K562 (cell line): Measurements from ENCODE around the gene SPATS2. TPM values are rescaled to one million over a fixed set of nuclear protein-coding genes. Genes with fewer than 3 reads are reported as not detected.

Experiments used
- ATAC-seq: fragments of 200-7000 bp; cut with Tn5 transposase; 3 replicates; pipeline ENCODE4 v1.9.1; 2020; ENCODE audit warnings: moderate library complexity
- BruUV-seq: library from RNA; stranded (reverse); fragments of 400-500 nt; replicated peaks from 2 replicates; lab custom pipeline; 2021; lab: Mats Ljungman, UMichigan
- CTCF ChIA-PET: fragments of 300-600 bp; formaldehyde crosslinking; extraction: SDS; loops from one replicate; lab custom pipeline; 2021; ENCODE audit warnings: low intra/inter-chr PET ratio; lab: Yijun Ruan, JAX
- POLR2A ChIA-PET: fragments of 300-600, 350-650 bp; sonication (Branson Sonifier 250); formaldehyde crosslinking; extraction: SDS; loops from one replicate; lab custom pipeline; 2021; ENCODE audit warnings: antibody characterized with exemption, inconsistent platforms; lab: Yijun Ruan, JAX
- DNase-seq, 4 experiments: peaks; one replicate each; pipeline versions ENCODE4 v3.0.0 to v3.0.0-alpha.2; 2011 to 2018; ENCODE audit warnings: low spot score in 3 of 4, mixed read lengths in 3 of 4; ENCODE audit errors: extremely low read depth in 1 of 4
- FAIRE-seq: peaks from 2 replicates; lab custom pipeline; 2011; peaks lifted over from hg19 to GRCh38; lab: Jason Lieb, UNC
- H2AFZ ChIP-seq: 2 replicates; pipeline ENCODE4 v1.6.0; 2011; ENCODE audit warnings: low read depth, low read length, control low read depth, inconsistent platforms
- H3K27ac ChIP-seq: fragments of 200-600 bp; 3 replicates; pipeline ENCODE4 v1.8.0; 2011; ENCODE audit warnings: low read depth, mild to moderate bottlenecking, control low read depth, inconsistent platforms, low read length, moderate library complexity, mixed read lengths; ENCODE audit errors: extremely low read depth
- H3K27me3 ChIP-seq, 2 experiments: fragments of 300-600 bp in 1 of 2; 2 replicates in 1 of 2; 3 replicates in 1 of 2; pipeline versions ENCODE4 v1.6.0 to v1.8.0; 2011; ENCODE audit warnings: inconsistent platforms in 2 of 2, low read length in 2 of 2, mild to moderate bottlenecking in 1 of 2, mixed read lengths in 1 of 2, moderate library complexity in 1 of 2; ENCODE audit not compliant: control insufficient read depth in 2 of 2, insufficient read depth in 2 of 2
- H3K36me3 ChIP-seq: fragments of 300-600 bp; 3 replicates; pipeline ENCODE4 v1.8.0; 2011; ENCODE audit warnings: mild to moderate bottlenecking, low read length, inconsistent platforms; ENCODE audit not compliant: control insufficient read depth, insufficient read depth
- H3K4me1 ChIP-seq, 2 experiments: fragments of 200-600 bp in 1 of 2; replicated peaks in 1 of 2; 2 replicates in 1 of 2; 3 replicates in 1 of 2; pipeline versions ENCODE4 v1.5.1 to v1.8.0; 2011; ENCODE audit warnings: inconsistent platforms in 2 of 2, low read length in 2 of 2, mild to moderate bottlenecking in 1 of 2, mixed read lengths in 1 of 2, moderate library complexity in 1 of 2; ENCODE audit not compliant: control insufficient read depth in 2 of 2, insufficient read depth in 2 of 2
- H3K4me2 ChIP-seq: 2 replicates; pipeline ENCODE4 v1.6.1; 2011; ENCODE audit warnings: low read length, control low read depth, inconsistent platforms, mixed read lengths; ENCODE audit not compliant: insufficient read depth
- H3K4me3 ChIP-seq: fragments of 200-600 bp; sonication (generic), shearing (Covaris generic); 2 replicates; pipeline ENCODE4 v1.5.1; 2016; ENCODE audit warnings: control low read depth, inconsistent platforms
- H3K79me2 ChIP-seq: fragments of 200-600 bp; 3 replicates; pipeline ENCODE4 v1.8.0; 2011; ENCODE audit warnings: low read length, inconsistent platforms; ENCODE audit not compliant: control insufficient read depth, insufficient read depth
- H3K9ac ChIP-seq, 2 experiments: 2 replicates each; pipeline versions ENCODE4 v1.6.0 to v1.6.1; 2011; ENCODE audit warnings: low read depth in 2 of 2, low read length in 2 of 2, control low read depth in 1 of 2, inconsistent platforms in 1 of 2, mild to moderate bottlenecking in 1 of 2, mixed read lengths in 1 of 2; ENCODE audit not compliant: insufficient read depth in 1 of 2
- H3K9me1 ChIP-seq: one replicate; pipeline ENCODE4 v1.6.0; 2011; ENCODE audit warnings: inconsistent platforms, mild to moderate bottlenecking, low read length, moderate library complexity; ENCODE audit not compliant: control insufficient read depth, insufficient read depth
- H3K9me3 ChIP-seq: replicated peaks from 2 replicates; pipeline ENCODE4 v1.5.1; 2011; ENCODE audit warnings: low read depth, low read length, inconsistent platforms; ENCODE audit not compliant: control insufficient read depth, insufficient read depth
- H4K20me1 ChIP-seq: replicated peaks from 2 replicates; pipeline ENCODE4 v1.6.1; 2011; ENCODE audit warnings: low read length, inconsistent platforms, mixed read lengths; ENCODE audit not compliant: control insufficient read depth, insufficient read depth
- CEBPG ChIP-seq, 3 experiments: fragments of 200-800 bp in 1 of 3; sonication (Bioruptor generic) in 1 of 3; sonication (generic) in 1 of 3; formaldehyde crosslinking in 1 of 3; IDR thresholded peaks in 2 of 3; conservative IDR thresholded peaks in 1 of 3; 2 replicates each; pipeline versions ENCODE4 v1.6.1 to v1.8.0; 2016 to 2022; ENCODE audit warnings: missing compliant biosample characterization in 2 of 3, missing genetic modification characterization in 2 of 3, mild to moderate bottlenecking in 1 of 3, missing genetic modification reagents in 1 of 3
- CREM ChIP-seq: IDR thresholded peaks from 2 replicates; pipeline ENCODE4 v1.6.1; 2014; ENCODE audit warnings: antibody characterized with exemption, low read depth
- DACH1 ChIP-seq: fragments of 450-650 bp; IDR thresholded peaks from 2 replicates; pipeline ENCODE4 v1.6.1; 2018; ENCODE audit not compliant: partially characterized antibody
- NFIC ChIP-seq: fragments of 450-650 bp; IDR thresholded peaks from 2 replicates; pipeline ENCODE4 v1.6.1; 2017; ENCODE audit warnings: mild to moderate bottlenecking, inconsistent platforms
- PHF20 ChIP-seq: fragments of 450-650 bp; IDR thresholded peaks from 2 replicates; pipeline ENCODE4 v1.6.1; 2018; ENCODE audit not compliant: partially characterized antibody
- POLR2G ChIP-seq: fragments of 200-400 bp; formaldehyde crosslinking; IDR thresholded peaks from 2 replicates; pipeline ENCODE4 v1.6.1; 2017; ENCODE audit warnings: low read depth, mild to moderate bottlenecking, antibody characterized with exemption, low read length, moderate library complexity
- RBFOX2 ChIP-seq: fragments of 200-400 bp; formaldehyde crosslinking; IDR thresholded peaks from 2 replicates; pipeline ENCODE4 v1.6.1; 2017; ENCODE audit warnings: low read depth, mild to moderate bottlenecking, low read length, moderate library complexity
- UBTF ChIP-seq, 2 experiments: IDR thresholded peaks; 2 replicates each; pipeline ENCODE4 v1.6.1; 2012; ENCODE audit warnings: improper control_type of control experiment in 2 of 2, low read depth in 2 of 2, low read length in 2 of 2, borderline replicate concordance in 1 of 2
- XRCC3 ChIP-seq: fragments of 450-650 bp; IDR thresholded peaks from 2 replicates; pipeline ENCODE4 v1.6.1; 2017; ENCODE audit warnings: mild to moderate bottlenecking, moderate library complexity
- ZBTB8A ChIP-seq: fragments of 450-650 bp; IDR thresholded peaks from 2 replicates; pipeline ENCODE4 v1.6.1; 2018; ENCODE audit warnings: mild to moderate bottlenecking, moderate library complexity; ENCODE audit not compliant: partially characterized antibody
- ZNF121 ChIP-seq: sonication (generic); formaldehyde crosslinking; conservative IDR thresholded peaks from 2 replicates; pipeline ENCODE4 v1.8.0; 2022; ENCODE audit warnings: missing genetic modification reagents
- WGBS: fragments of 100-300 bp; shearing (Covaris generic); methylation state at CpG from one replicate; pipeline ENCODE4 v1.1.6; 2016; ENCODE audit warnings: low coverage, mixed read lengths; ENCODE audit not compliant: insufficient coverage; ENCODE audit errors: missing lambda C conversion rate; 5-methylcytosine and 5-hydroxymethylcytosine counted together
- in situ Hi-C: fragments of 300-500 bp; cut with MboI; formaldehyde crosslinking; loops from 4 replicates; pipeline ENCODE4 v1.15.0; 2018; ENCODE audit warnings: inconsistent platforms, mixed read lengths
- intact Hi-C: fragments of 100-400 bp; cut with micrococcal nuclease; formaldehyde crosslinking; loops from 2 replicates; pipeline ENCODE4 v1.14.2; 2022
- polyA plus RNA-seq, 8 experiments: library from polyadenylated mRNA; depleted of rRNA in 4 of 8; stranded (reverse) in 5 of 8; unstranded in 3 of 8; fragments of >200 nt; fragmentation: Nextera tagmentation in 2 of 8; fragmentation: Illumina TruSeq in 1 of 8; extraction: Ambion mirVana in 2 of 8; extraction: Trizol in 1 of 8; gene quantifications; 2 replicates each; pipeline versions ENCODE4 v1.2.1 to v1.2.3, GENCODE V29; 2011 to 2014; ENCODE audit warnings: inconsistent platforms in 1 of 8, missing spikeins in 1 of 8
- total RNA-seq, 7 experiments: library from RNA; depleted of rRNA in 6 of 7; stranded (reverse); fragments of >200 nt in 6 of 7; fragmentation: Illumina TruSeq in 2 of 7; extraction: Trizol in 2 of 7; gene quantifications; 2 replicates each; pipeline versions ENCODE4 v1.2.1 to v1.2.3, GENCODE V29; 2011 to 2021; ENCODE audit warnings: low replicate concordance in 1 of 7
- TF ChIP-seq, protein P1 (sequence below): sonication (generic); formaldehyde crosslinking; IDR thresholded peaks from 2 replicates; pipeline ENCODE4 v1.8.0; 2023; ENCODE audit warnings: missing genetic modification reagents, mild to moderate bottlenecking, borderline replicate concordance

Gene SPATS2
- total and polyA plus RNA-seq, 9 of the 15 experiments (the other 6 are each of a cell fraction or from before 2014, with no cell fraction given): 5.4 to 48.2 (median 17.5) TPM

- 2% methylated on average over 42 of the region's 47 CpGs for WGBS
- intact Hi-C loops (loop anchor here (10.0 kb wide), 2 partner anchors 282 to 372 kb away; partner anchors contain the start of genes KMT2D, RHEBL1, WNT1 and WNT10B), in situ Hi-C loops (no loop called here)
- ATAC-seq (peak; percentile 15), DNase-seq (peak; percentile 62 to 75 (median 68)), FAIRE-seq (peak; percentile 74)
- H3K4me1 ChIP-seq: peaks cover 23 to 51% of the 10 kb centered on the region in 2 experiments
- H3K9ac ChIP-seq: peak within 1 kb of the TSS; percentile 14 to 72; a peak in 3 of 4 replicates
- no peaks in the 10 kb centered on the region for H3K9me3 ChIP-seq
- peaks cover 5% of the 10 kb centered on the region; the same call in 1 of the 2 replicates for H4K20me1 ChIP-seq
- CTCF ChIA-PET: interaction anchor here (0.6 to 2.2 kb wide), 4 partner anchors 16 to 167 kb away, joined by 3 to 8 read pairs (median 8); no protein-coding TSS in a partner anchor
- peak within 1 kb of the TSS; percentile 90 for H2AFZ ChIP-seq
- no TSS peak for BruUV-seq
- H3K4me2 ChIP-seq: peak within 1 kb of the TSS; percentile 68
- POLR2A ChIA-PET: interaction anchor here (0.6 to 2.0 kb wide), 8 partner anchors 9 to 138 kb away, joined by 3 to 8 read pairs (median 4); partner anchors contain the start of genes C1QL4, PRPH and SPATS2
- no peaks in the 10 kb centered on the region for H3K9me1 ChIP-seq
- H3K4me3 ChIP-seq: peak within 1 kb of the TSS; percentile 36
- H3K27me3 ChIP-seq: peaks cover 27 to 42% of the 10 kb centered on the region in 2 experiments; a peak in 4 of 5 replicates
- no peaks in the 10 kb centered on the region for H3K79me2 ChIP-seq
- no peak within 1 kb of the TSS; the same call in 2 of the 3 replicates for H3K27ac ChIP-seq
- no peaks in the 10 kb centered on the region for H3K36me3 ChIP-seq
- TF ChIP-seq CREM (peak; percentile 37; the same call in 1 of the 2 replicates), CEBPG (CRISPR knock-in tag; IDR thresholded peaks at IDR 0.05) (peak; percentile 40; the same call in 1 of the 2 replicates), CEBPG (tag; conservative IDR thresholded peaks at IDR 0.05 in 1 of 2, IDR thresholded peaks at IDR 0.05 in 1 of 2) (no peak), ZBTB8A (no peak), RBFOX2 (0 out of 2 replicates have a peak, but pooled peaks have one; percentile 17), XRCC3 (no peak), UBTF (IDR thresholded peaks at IDR 0.05; ENCODE audit: borderline replicate concordance in 1 of 2, low read depth in 2 of 2, low read length in 2 of 2) (0 out of 4 replicates have a peak, but pooled peaks of 1 of the 2 experiments have one; percentile 20), DACH1 (no peak), PHF20 (peak; percentile 0), NFIC (no peak), ZNF121 (CRISPR knock-in tag) (peak; percentile 41; the same call in 1 of the 2 replicates), POLR2G (peak; percentile 41; the same call in 1 of the 2 replicates)
- TF ChIP-seq, protein P1, sequence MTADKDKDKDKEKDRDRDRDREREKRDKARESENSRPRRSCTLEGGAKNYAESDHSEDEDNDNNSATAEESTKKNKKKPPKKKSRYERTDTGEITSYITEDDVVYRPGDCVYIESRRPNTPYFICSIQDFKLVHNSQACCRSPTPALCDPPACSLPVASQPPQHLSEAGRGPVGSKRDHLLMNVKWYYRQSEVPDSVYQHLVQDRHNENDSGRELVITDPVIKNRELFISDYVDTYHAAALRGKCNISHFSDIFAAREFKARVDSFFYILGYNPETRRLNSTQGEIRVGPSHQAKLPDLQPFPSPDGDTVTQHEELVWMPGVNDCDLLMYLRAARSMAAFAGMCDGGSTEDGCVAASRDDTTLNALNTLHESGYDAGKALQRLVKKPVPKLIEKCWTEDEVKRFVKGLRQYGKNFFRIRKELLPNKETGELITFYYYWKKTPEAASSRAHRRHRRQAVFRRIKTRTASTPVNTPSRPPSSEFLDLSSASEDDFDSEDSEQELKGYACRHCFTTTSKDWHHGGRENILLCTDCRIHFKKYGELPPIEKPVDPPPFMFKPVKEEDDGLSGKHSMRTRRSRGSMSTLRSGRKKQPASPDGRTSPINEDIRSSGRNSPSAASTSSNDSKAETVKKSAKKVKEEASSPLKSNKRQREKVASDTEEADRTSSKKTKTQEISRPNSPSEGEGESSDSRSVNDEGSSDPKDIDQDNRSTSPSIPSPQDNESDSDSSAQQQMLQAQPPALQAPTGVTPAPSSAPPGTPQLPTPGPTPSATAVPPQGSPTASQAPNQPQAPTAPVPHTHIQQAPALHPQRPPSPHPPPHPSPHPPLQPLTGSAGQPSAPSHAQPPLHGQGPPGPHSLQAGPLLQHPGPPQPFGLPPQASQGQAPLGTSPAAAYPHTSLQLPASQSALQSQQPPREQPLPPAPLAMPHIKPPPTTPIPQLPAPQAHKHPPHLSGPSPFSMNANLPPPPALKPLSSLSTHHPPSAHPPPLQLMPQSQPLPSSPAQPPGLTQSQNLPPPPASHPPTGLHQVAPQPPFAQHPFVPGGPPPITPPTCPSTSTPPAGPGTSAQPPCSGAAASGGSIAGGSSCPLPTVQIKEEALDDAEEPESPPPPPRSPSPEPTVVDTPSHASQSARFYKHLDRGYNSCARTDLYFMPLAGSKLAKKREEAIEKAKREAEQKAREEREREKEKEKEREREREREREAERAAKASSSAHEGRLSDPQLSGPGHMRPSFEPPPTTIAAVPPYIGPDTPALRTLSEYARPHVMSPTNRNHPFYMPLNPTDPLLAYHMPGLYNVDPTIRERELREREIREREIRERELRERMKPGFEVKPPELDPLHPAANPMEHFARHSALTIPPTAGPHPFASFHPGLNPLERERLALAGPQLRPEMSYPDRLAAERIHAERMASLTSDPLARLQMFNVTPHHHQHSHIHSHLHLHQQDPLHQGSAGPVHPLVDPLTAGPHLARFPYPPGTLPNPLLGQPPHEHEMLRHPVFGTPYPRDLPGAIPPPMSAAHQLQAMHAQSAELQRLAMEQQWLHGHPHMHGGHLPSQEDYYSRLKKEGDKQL (CRISPR knock-in tag): peak; percentile 28; the same call in 1 of the 2 replicates
These were observed 20.5 kb upstream of the SPATS2 start, which contains the start of gene DNAJC22 for GRCh38 chr12:49346659-49347310. TSS of gene DNAJC22 (plus strand) at chr12:49346888. CDS start at chr12:49348873, 1,985 bp downstream.
